Measurements from ENCODE around the gene PLIN5. TPM values are rescaled to one million over a fixed set of nuclear protein-coding genes. Genes with fewer than 3 reads are reported as not detected.

PLIN5 gene
- polyA plus RNA-seq, 1 donor (not counting 4 experiments of a cell fraction or from before 2014, with no cell fraction given): not detected

DNA sequence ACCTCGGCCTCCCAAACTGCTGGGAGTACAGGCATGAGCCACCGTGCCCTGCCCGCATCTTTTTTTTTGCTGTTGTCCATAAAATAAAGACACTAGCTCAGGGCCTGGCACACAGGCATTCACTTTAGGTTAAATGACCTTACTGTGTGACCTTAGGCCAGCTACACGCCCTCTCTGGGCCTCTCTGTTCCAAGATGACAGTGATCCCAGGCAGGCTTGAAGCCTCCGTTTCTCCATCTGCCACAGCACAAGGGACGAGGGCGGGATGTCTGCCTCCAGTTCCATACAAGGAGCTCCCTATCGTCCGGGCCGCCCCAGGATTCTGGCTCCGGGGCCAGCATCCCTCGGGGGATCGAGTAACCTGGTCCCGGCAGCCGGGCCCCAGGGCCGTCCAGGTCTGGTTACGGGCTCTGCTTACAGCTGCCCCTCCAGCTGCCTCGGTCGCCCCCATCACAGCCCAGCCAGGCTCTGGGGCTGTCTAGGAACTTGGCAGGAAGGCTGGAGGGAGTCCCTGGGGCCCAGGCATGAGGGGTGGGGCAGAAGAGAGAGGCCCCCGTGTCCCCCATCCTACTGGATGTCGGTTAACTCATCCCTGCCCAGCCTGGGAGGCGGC lies 36.4 kb upstream of the PLIN5 start:
- no peaks in the 10 kb centered on the region for H4K20me1 ChIP-seq (ENCODE audit: control insufficient read depth, extremely low read depth, insufficient read depth, low read length)
- peaks cover 13% of the 10 kb centered on the region for H3K4me1 ChIP-seq (ENCODE audit: control insufficient read depth, extremely low read depth, insufficient read depth, low read length)
- no peaks in the 10 kb centered on the region for H3K79me2 ChIP-seq (ENCODE audit: control insufficient read depth, insufficient read depth, low read length)
- DNase-seq (ENCODE audit: low read depth, low spot score) (no peak), FAIRE-seq (no peak)
- H2AFZ ChIP-seq (ENCODE audit: control insufficient read depth, low read length): no peak overlapping the region
- TF ChIP-seq EZH2 (IDR thresholded peaks at IDR 0.05; ENCODE audit: low read length): no peak
- TF ChIP-seq, protein P1, sequence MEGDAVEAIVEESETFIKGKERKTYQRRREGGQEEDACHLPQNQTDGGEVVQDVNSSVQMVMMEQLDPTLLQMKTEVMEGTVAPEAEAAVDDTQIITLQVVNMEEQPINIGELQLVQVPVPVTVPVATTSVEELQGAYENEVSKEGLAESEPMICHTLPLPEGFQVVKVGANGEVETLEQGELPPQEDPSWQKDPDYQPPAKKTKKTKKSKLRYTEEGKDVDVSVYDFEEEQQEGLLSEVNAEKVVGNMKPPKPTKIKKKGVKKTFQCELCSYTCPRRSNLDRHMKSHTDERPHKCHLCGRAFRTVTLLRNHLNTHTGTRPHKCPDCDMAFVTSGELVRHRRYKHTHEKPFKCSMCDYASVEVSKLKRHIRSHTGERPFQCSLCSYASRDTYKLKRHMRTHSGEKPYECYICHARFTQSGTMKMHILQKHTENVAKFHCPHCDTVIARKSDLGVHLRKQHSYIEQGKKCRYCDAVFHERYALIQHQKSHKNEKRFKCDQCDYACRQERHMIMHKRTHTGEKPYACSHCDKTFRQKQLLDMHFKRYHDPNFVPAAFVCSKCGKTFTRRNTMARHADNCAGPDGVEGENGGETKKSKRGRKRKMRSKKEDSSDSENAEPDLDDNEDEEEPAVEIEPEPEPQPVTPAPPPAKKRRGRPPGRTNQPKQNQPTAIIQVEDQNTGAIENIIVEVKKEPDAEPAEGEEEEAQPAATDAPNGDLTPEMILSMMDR (optimal IDR thresholded peaks at IDR 0.05 in 1 of 3, IDR thresholded peaks at IDR 0.05 in 1 of 3, conservative IDR thresholded peaks at IDR 0.05 in 1 of 3; ENCODE audit: extremely low read depth in 1 of 3, insufficient read depth in 2 of 3, low read length in 3 of 3): no peak
- H3K9me3 ChIP-seq (ENCODE audit: control insufficient read depth, low read depth, low read length): no peaks in the 10 kb centered on the region
- no peak overlapping the region for H3K27ac ChIP-seq (ENCODE audit: control insufficient read depth, insufficient read depth, low read length)
- no peak overlapping the region for H3K4me3 ChIP-seq (ENCODE audit: control insufficient read depth in 2 of 3, extremely low read depth in 1 of 3, insufficient read depth in 2 of 3, low read depth in 1 of 3, low read length in 3 of 3)
- H3K9me1 ChIP-seq (ENCODE audit: control insufficient read depth, extremely low read depth, insufficient read depth, low read length): no peaks in the 10 kb centered on the region
- H3K9ac ChIP-seq (ENCODE audit: control insufficient read depth, extremely low read depth, insufficient read depth, low read length): no peak overlapping the region
- no peaks in the 10 kb centered on the region for H3K27me3 ChIP-seq (ENCODE audit: control insufficient read depth, extremely low read depth, insufficient read depth, low read length)
- dilution Hi-C loops (cut with MboI; ENCODE audit: extremely low pct_ligation_motif_present, low sequenced_read_pairs): no loop called here
- no peaks in the 10 kb centered on the region for H3K36me3 ChIP-seq (ENCODE audit: control insufficient read depth in 2 of 2, extremely low read depth in 1 of 2, insufficient read depth in 2 of 2, low read length in 2 of 2)
- no peak overlapping the region for H3K4me2 ChIP-seq (ENCODE audit: control insufficient read depth, extremely low read depth, insufficient read depth, low read depth, low read length)

DNA sequence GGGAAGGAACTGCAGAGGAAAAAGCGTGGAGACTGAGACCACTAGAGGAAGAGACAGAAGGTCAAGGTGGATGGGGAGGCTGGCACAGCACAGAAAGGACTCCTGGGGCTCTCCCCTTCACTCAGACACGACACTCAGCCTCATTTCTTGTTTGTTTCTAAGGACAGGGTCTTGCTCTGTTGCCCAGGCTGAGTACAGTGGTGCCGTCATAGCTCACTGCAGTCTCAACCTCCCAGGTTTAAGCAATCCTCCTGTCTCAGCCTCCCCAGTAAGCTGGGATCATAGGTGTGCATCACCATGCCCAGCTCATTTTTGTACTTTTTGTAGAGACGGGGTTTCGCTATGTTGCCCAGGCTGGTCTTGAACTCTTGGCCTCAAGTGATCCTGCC lies 35.9 kb upstream of the PLIN5 start:
- no peaks in the 10 kb centered on the region for H3K79me2 ChIP-seq (ENCODE audit: control insufficient read depth, insufficient read depth, low read length)
- H3K9me1 ChIP-seq (ENCODE audit: control insufficient read depth, extremely low read depth, insufficient read depth, low read length): no peaks in the 10 kb centered on the region
- H3K9ac ChIP-seq (ENCODE audit: control insufficient read depth, extremely low read depth, insufficient read depth, low read length): no peak overlapping the region
- no peak overlapping the region for H3K4me3 ChIP-seq (ENCODE audit: control insufficient read depth in 2 of 3, extremely low read depth in 1 of 3, insufficient read depth in 2 of 3, low read depth in 1 of 3, low read length in 3 of 3)
- H3K4me1 ChIP-seq (ENCODE audit: control insufficient read depth, extremely low read depth, insufficient read depth, low read length): peaks cover 13% of the 10 kb centered on the region
- TF ChIP-seq, protein P1 (optimal IDR thresholded peaks at IDR 0.05 in 1 of 3, IDR thresholded peaks at IDR 0.05 in 1 of 3, conservative IDR thresholded peaks at IDR 0.05 in 1 of 3; ENCODE audit: extremely low read depth in 1 of 3, insufficient read depth in 2 of 3, low read length in 3 of 3): no peak
- TF ChIP-seq EZH2 (IDR thresholded peaks at IDR 0.05; ENCODE audit: low read length): no peak
- H3K36me3 ChIP-seq (ENCODE audit: control insufficient read depth in 2 of 2, extremely low read depth in 1 of 2, insufficient read depth in 2 of 2, low read length in 2 of 2): no peaks in the 10 kb centered on the region
- dilution Hi-C loops (cut with MboI; ENCODE audit: extremely low pct_ligation_motif_present, low sequenced_read_pairs): no loop called here
- no peaks in the 10 kb centered on the region for H4K20me1 ChIP-seq (ENCODE audit: control insufficient read depth, extremely low read depth, insufficient read depth, low read length)
- no peak overlapping the region for H3K4me2 ChIP-seq (ENCODE audit: control insufficient read depth, extremely low read depth, insufficient read depth, low read depth, low read length)
- no peaks in the 10 kb centered on the region for H3K9me3 ChIP-seq (ENCODE audit: control insufficient read depth, low read depth, low read length)
- no peak overlapping the region for H2AFZ ChIP-seq (ENCODE audit: control insufficient read depth, low read length)
- no peak for DNase-seq (ENCODE audit: low read depth, low spot score)
- H3K27me3 ChIP-seq (ENCODE audit: control insufficient read depth, extremely low read depth, insufficient read depth, low read length): no peaks in the 10 kb centered on the region
- H3K27ac ChIP-seq (ENCODE audit: control insufficient read depth, insufficient read depth, low read length): no peak overlapping the region
- FAIRE-seq: no peak

All from keratinocyte (primary cell).